ENCODE data around the gene L3MBTL4.
"Not testable (repeated sequence)": the region's sequence is repeated elsewhere in the genome, so short reads cannot be mapped to it uniquely, and the experiment has no call there.

The L3MBTL4 gene

DNA sequence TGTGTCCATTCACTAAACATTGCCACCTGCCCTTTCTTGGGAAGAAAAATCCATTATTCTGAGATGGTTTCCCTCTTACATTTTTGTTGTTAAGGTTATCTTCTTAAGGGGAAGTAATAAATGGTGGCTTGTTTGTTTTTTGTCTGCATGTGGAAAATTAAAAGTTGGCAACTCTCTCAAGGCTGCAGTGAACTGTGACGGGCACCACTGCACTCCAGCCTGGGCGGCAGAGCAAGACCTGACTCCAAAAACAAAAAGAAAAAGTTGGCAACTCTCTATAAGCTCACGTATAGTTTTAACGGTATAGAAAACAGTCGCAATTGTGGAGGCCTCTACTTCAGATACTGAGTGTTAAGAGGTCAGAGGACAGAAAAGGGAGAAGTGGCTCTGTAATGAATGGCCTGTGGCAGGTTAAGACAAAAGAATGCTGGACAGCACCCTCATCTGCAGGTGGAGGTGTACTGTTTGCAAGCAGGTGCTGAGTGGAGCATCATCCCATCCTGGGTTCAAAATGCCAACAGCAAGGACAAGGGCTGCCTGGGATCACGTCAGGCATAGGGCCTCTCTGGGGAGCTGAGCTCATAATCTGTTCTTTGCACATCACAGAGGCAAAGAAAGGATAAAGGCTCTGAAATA lies 16.7 kb downstream of the L3MBTL4 start:
- no peak overlapping the region for H3K4me3 ChIP-seq (replicated peaks; ENCODE audit: low read depth, low read length)
- TF ChIP-seq, protein P1, sequence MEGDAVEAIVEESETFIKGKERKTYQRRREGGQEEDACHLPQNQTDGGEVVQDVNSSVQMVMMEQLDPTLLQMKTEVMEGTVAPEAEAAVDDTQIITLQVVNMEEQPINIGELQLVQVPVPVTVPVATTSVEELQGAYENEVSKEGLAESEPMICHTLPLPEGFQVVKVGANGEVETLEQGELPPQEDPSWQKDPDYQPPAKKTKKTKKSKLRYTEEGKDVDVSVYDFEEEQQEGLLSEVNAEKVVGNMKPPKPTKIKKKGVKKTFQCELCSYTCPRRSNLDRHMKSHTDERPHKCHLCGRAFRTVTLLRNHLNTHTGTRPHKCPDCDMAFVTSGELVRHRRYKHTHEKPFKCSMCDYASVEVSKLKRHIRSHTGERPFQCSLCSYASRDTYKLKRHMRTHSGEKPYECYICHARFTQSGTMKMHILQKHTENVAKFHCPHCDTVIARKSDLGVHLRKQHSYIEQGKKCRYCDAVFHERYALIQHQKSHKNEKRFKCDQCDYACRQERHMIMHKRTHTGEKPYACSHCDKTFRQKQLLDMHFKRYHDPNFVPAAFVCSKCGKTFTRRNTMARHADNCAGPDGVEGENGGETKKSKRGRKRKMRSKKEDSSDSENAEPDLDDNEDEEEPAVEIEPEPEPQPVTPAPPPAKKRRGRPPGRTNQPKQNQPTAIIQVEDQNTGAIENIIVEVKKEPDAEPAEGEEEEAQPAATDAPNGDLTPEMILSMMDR (IDR thresholded peaks at IDR 0.05; ENCODE audit: low read length, missing control alignments) = no peak
- DNase-seq (ENCODE audit: low read depth) = no peak

DNA sequence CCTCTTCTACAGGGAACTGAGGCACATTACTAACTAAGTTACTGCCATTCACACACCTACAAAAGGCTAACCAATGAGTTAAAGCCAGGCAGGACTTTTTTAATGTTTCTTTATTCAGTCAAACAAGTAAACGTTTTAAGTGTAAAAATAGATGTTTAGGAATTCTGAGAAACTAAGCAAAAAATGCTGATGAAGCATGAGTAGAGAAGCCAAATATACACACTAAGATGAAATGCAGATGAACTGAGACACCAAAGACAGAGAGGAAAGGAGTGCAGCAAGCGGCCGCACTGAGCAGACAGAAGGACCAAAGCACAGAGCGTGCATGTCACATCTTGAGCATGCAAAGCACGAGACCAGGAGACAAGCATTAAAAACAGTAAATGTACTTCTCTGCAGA lies 17.9 kb downstream of the L3MBTL4 start:
- TF ChIP-seq, protein P1 (IDR thresholded peaks at IDR 0.05; ENCODE audit: low read length, missing control alignments) = no peak
- DNase-seq (ENCODE audit: low read depth) = no peak
- H3K4me3 ChIP-seq (replicated peaks; ENCODE audit: low read depth, low read length) = no peak overlapping the region

DNA sequence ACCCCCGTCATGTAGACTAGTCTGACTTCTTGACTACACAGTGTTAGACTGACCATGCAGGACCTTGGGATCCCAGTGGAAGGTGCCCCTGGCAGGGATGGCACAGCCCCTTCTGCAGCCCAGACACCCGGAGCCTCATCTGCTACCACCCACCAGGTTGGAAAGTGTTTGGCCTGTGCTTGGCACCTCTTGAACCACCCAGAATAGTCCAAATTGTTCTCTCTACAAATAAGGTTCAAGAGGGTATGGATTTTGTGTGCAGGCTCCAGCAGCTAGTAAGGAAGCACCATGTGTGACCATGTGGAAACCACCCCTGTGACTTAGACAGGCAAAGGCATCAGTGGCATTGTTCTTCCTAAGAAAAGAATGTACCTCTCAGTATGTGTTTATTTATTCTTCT lies 18.4 kb downstream of the L3MBTL4 start:
- no peak overlapping the region for H3K4me3 ChIP-seq (replicated peaks; ENCODE audit: low read depth, low read length)
- DNase-seq (ENCODE audit: low read depth) = no peak
- TF ChIP-seq, protein P1 (IDR thresholded peaks at IDR 0.05; ENCODE audit: low read length, missing control alignments) = no peak

DNA sequence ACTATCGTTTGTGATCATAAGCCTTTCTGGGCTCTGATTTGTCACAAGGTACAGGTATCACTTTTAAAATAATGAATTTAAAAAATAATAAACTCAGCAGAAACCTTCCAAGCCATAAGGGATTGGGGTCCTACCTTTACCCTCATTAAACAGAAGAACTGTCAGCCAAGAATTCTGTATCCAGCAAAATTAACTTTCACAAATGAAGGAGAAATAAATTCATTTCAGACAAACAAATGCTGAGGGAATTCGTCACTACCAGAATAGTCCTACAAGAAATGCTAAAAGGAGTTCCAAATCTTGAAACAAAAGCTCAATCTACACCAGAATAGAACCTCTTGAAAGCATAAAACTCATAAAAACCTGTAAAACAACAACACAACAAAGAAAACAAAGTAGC lies 25.7 kb downstream of the L3MBTL4 start:
- H3K4me3 ChIP-seq (replicated peaks; ENCODE audit: low read depth, low read length) = no peak overlapping the region
- DNase-seq (ENCODE audit: low read depth) = no peak
- TF ChIP-seq, protein P1 (IDR thresholded peaks at IDR 0.05; ENCODE audit: low read length, missing control alignments) = no peak

DNA sequence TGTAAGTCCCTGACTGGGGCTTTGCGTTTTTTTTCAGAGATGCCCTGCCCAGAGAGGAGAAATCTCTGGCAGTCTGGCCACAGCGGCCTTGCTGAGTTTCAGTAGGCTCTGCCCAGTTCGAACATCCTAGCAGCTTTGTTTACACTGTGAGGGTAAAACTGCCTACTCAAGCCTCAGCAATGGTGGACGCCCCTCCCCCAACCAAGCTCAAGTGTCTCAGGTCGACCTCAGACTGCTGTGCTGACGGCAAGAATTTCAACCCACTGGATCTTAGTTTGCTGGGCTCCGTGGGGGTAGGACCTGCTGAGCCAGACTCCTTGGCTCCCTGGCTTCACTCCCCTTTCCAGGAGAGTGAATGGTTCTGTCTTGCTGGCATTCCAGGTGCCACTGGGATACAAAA lies 31.7 kb downstream of the L3MBTL4 start:
- no peak overlapping the region for H3K4me3 ChIP-seq (replicated peaks; ENCODE audit: low read depth, low read length)
- TF ChIP-seq, protein P1 (IDR thresholded peaks at IDR 0.05; ENCODE audit: low read length, missing control alignments) = no peak
- no peak for DNase-seq (ENCODE audit: low read depth)

DNA sequence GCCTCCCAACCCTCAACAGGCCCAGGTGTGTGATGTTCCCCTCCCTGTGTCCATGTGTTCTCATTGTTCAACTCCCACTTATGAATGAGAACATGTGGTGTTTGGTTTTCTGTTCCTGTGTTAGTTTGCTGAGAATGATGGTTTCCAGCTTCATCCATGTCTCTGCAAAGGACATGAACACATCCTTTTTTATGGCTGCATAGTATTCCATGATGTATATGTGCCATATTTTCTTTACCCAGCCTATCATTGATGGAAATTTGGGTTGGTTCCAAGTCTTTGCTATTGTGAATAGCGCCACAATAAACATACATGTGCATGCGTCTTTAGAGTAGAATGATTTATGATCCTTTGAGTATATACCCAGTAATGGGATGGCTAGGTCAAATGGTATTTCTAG lies 37.2 kb downstream of the L3MBTL4 start:
- not testable (repeated sequence) for DNase-seq (ENCODE audit: low read depth); H3K4me3 ChIP-seq (replicated peaks; ENCODE audit: low read depth, low read length)

DNA sequence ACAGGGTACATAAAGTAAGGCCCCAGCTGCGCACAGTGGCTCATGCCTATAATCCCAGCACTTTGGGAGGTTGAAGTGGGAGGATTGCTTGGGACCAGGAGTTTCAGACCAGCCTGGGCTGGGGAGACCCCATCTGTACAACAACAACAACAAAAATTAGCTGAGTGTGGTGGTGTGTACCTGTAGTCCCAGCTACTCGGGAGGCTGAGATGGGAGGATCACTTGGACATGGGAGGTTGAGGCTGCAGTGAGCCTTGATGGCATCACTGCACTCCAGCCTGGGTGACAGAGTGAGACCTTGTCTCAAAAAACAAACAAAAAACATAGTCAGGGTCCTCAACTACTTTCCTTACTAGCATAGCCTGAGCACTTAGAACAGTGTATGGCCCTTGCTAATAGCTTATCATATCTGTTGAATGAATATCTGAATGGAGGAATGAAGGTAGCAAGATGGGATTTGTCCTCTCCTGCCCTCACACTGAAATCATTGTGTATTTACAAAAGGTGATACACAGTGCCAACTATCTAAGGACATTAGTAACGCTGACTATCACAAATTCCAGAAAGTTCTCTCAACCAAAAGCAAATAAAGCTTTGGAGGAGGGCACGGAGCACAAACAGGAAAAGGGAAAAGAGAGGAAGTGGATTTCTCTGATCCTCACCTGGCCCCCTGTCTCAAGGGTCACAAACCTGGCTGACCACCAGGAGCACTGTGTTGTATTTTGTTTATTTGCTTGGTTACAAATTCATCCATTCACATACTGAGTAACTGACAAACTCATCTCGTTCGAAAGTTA lies 38.1 kb downstream of the L3MBTL4 start:
- no peak overlapping the region for H3K4me3 ChIP-seq (replicated peaks; ENCODE audit: low read depth, low read length)
- DNase-seq (ENCODE audit: low read depth) = no peak
- TF ChIP-seq, protein P1 (IDR thresholded peaks at IDR 0.05; ENCODE audit: low read length, missing control alignments) = no peak
